ENCODE measurements around the gene ZNF71. TPM values are rescaled to one million over a fixed set of nuclear protein-coding genes. Genes with fewer than 3 reads are reported as not detected.

The ZNF71 gene
- total and polyA plus RNA-seq, 2 of the 8 experiments (the other 6 are each of a cell fraction or from before 2014, with no cell fraction given): 8.2 to 12.4 TPM

DNA sequence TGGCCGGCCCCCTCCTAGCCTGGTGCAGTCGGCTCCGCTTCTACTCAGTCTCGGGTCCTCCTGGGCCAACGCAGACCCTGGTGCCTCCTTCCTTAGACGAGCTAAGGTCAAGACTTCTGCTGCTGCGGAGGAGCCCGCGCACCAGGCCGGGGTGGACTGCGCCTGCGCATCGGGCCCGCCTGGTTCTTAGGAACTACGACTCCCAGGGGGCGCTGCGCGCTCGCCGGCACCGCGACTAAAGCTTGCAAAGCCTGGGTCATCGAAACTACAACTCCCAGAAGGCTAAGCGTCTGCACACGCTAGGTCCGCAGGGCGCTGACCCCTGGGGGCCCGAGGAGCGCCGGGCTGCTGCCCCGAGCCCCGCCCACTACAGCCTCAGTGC is 76.5 kb downstream of the ZNF71 start, which contains the start of gene ZNF835:
ZNF835 (minus strand) TSS at position 145 of the 382 bp plus-strand sequence. CDS start 6,559 bp downstream, outside the sequence.
- CTCF ChIA-PET (ENCODE audit: partially characterized antibody): no interaction called here
- no peak for FAIRE-seq
- H3K4ac ChIP-seq (replicated peaks; ENCODE audit: insufficient read length, low read depth, low read length): peak within 1 kb of the TSS; percentile 89
- H2BK15ac ChIP-seq (ENCODE audit: low read length): no peak within 1 kb of the TSS
- no peaks in the 10 kb centered on the region for H3K79me1 ChIP-seq (ENCODE audit: low read depth, low read length)
- peaks cover 0 to 3% of the 10 kb centered on the region in 2 experiments for H4K20me1 ChIP-seq (replicated peaks in 1 of 2; ENCODE audit: control insufficient read depth in 1 of 2, insufficient read depth in 2 of 2, low read length in 2 of 2)
- H3K23me2 ChIP-seq (ENCODE audit: low read depth, low read length): peaks cover 8% of the 10 kb centered on the region
- peaks cover 0 to 10% (median 0%) of the 10 kb centered on the region in 4 experiments; a peak in 1 of 7 replicates for H3K4me1 ChIP-seq (replicated peaks in 1 of 4; ENCODE audit: control insufficient read depth in 3 of 4, insufficient read depth in 4 of 4, low read length in 3 of 4)
- POLR2A ChIA-PET (ENCODE audit: partially characterized antibody): no interaction called here
- no peak within 1 kb of the TSS for H2BK20ac ChIP-seq (ENCODE audit: low read length)
- H2AK5ac ChIP-seq (ENCODE audit: low read depth, low read length): no peak within 1 kb of the TSS
- peak within 1 kb of the TSS in 1 of 4 experiments; percentile 92; a peak in 1 of 8 replicates for H3K4me3 ChIP-seq (ENCODE audit: extremely low read depth in 1 of 4, insufficient read depth in 2 of 4, low read depth in 3 of 4, low read length in 4 of 4)
- no peak within 1 kb of the TSS for H2AFZ ChIP-seq (ENCODE audit: low read length)
- H2BK5ac ChIP-seq (ENCODE audit: low read depth, low read length): peak within 1 kb of the TSS; percentile 35; the same call in 1 of the 2 replicates
- peak within 1 kb of the TSS; percentile 59 for H4K91ac ChIP-seq (replicated peaks; ENCODE audit: insufficient read length, low read length)
- H4K5ac ChIP-seq (ENCODE audit: insufficient read length, low read depth, low read length): peak within 1 kb of the TSS; percentile 52
- no peak within 1 kb of the TSS for H3K27ac ChIP-seq (ENCODE audit: low read depth, low read length)
- H3K79me2 ChIP-seq (ENCODE audit: control insufficient read depth in 1 of 2, insufficient read depth in 2 of 2, low read length in 2 of 2): no peaks in the 10 kb centered on the region
- peak within 1 kb of the TSS; percentile 92 for H3K23ac ChIP-seq (ENCODE audit: insufficient read length)
- no peak within 1 kb of the TSS; the same call in 1 of the 2 replicates for H3K18ac ChIP-seq (ENCODE audit: extremely low read depth, low read length)
- no peaks in the 10 kb centered on the region for H3K27me3 ChIP-seq (replicated peaks in 1 of 4; ENCODE audit: control insufficient read depth in 3 of 4, extremely low read depth in 1 of 4, insufficient read depth in 3 of 4, low read length in 3 of 4)
- H3K9ac ChIP-seq (replicated peaks in 1 of 4; ENCODE audit: extremely low read depth in 1 of 4, low read depth in 3 of 4, low read length in 3 of 4): peak within 1 kb of the TSS in 1 of 4 experiments; percentile 24; a peak in 1 of 7 replicates
- peaks cover 57 to 82% of the 10 kb centered on the region in 2 experiments for H3K9me3 ChIP-seq (ENCODE audit: insufficient read depth in 2 of 2, low read depth in 1 of 2, low read length in 1 of 2)
- H3K14ac ChIP-seq (ENCODE audit: insufficient read length): peak within 1 kb of the TSS; percentile 81
- WGBS, 2 experiments (ENCODE audit: extremely low coverage in 1 of 2, insufficient coverage in 1 of 2, insufficient read length in 1 of 2, insufficient replicate concordance in 2 of 2, low coverage in 1 of 2, low lambda C conversion rate in 2 of 2, missing lambda C conversion rate in 1 of 2): 86% methylated on average over 14 of the region's 32 CpGs; no CpG with 5 or more reads in 1 of the 2 experiments
- H3K36me3 ChIP-seq (ENCODE audit: control insufficient read depth in 2 of 4, insufficient read depth in 4 of 4, low read length in 3 of 4): no peaks in the 10 kb centered on the region
- peak within 1 kb of the TSS; percentile 73 for H3K56ac ChIP-seq (replicated peaks; ENCODE audit: insufficient read length, low read depth, low read length)
- no peak within 1 kb of the TSS for H2BK12ac ChIP-seq (ENCODE audit: low read depth, low read length)
- peak; percentile 83 to 86 for DNase-seq (ENCODE audit: low read depth in 1 of 2, low spot score in 2 of 2)
- peak within 1 kb of the TSS in 1 of 2 experiments; percentile 91; a peak in 2 of 4 replicates for H3K4me2 ChIP-seq (ENCODE audit: insufficient read depth in 1 of 2, low read depth in 2 of 2, low read length in 2 of 2)
- H4K8ac ChIP-seq (ENCODE audit: extremely low read depth, insufficient read depth, low read length): peak within 1 kb of the TSS; percentile 95; the same call in 1 of the 2 replicates
- H2BK120ac ChIP-seq (replicated peaks; ENCODE audit: low read depth, low read length): no peak within 1 kb of the TSS
- no peak for TF ChIP-seq SP1 (IDR thresholded peaks at IDR 0.05; ENCODE audit: low read depth, low read length)
- TF ChIP-seq CBX8 (IDR thresholded peaks at IDR 0.05; ENCODE audit: borderline replicate concordance, low read depth, low read length): no peak
- no peak for TF ChIP-seq JUN (IDR thresholded peaks at IDR 0.05; ENCODE audit: low read depth, low read length)
- no peak for TF ChIP-seq RXRA (IDR thresholded peaks at IDR 0.05; ENCODE audit: insufficient read depth, low read depth, low read length)
- TF ChIP-seq SRF (IDR thresholded peaks at IDR 0.05; ENCODE audit: low read depth, low read length): no peak
- TF ChIP-seq JUND (IDR thresholded peaks at IDR 0.05; ENCODE audit: low read length): no peak
- no peak for TF ChIP-seq CEBPB (IDR thresholded peaks at IDR 0.05; ENCODE audit: low read depth, low read length)
- no peak for TF ChIP-seq HDAC2 (IDR thresholded peaks at IDR 0.05; ENCODE audit: borderline replicate concordance in 1 of 2, low read depth in 2 of 2, low read length in 2 of 2)
- TF ChIP-seq BACH1 (IDR thresholded peaks at IDR 0.05; ENCODE audit: low read length): no peak
- no peak for TF ChIP-seq EP300 (IDR thresholded peaks at IDR 0.05; ENCODE audit: borderline replicate concordance in 1 of 2, low read depth in 2 of 2, low read length in 2 of 2)
- no peak for TF ChIP-seq TEAD4 (IDR thresholded peaks at IDR 0.05; ENCODE audit: low read depth, low read length)
- no peak for TF ChIP-seq SIN3A (conservative IDR thresholded peaks at IDR 0.05 in 1 of 2, IDR thresholded peaks at IDR 0.05 in 1 of 2; ENCODE audit: low read depth in 1 of 2, low read length in 2 of 2)
- no peak for TF ChIP-seq POLR2AphosphoS5 (IDR thresholded peaks at IDR 0.05; ENCODE audit: low read depth, low read length)
- no peak for TF ChIP-seq GTF2F1 (IDR thresholded peaks at IDR 0.05; ENCODE audit: borderline replicate concordance, low read depth, low read length)

Data from H1 (cell line).